Thyroid gland (tissue), 4 donors: ENCODE data around the gene ACAD10.

Experiments used
- CTCF ChIP-seq, 6 experiments: fragments of 200-600 bp in 3 of 6; fragments of 450-650 bp in 3 of 6; sonication (generic) in 3 of 6; IDR thresholded peaks; one replicate each; pipeline ENCODE4 v1.5.1; 2016 to 2019; ENCODE audit warnings: antibody characterized with exemption in 6 of 6, mild to moderate bottlenecking in 2 of 6, inconsistent platforms in 1 of 6, moderate library complexity in 1 of 6
- POLR2A ChIP-seq, 2 donors: fragments of 450-650 bp; IDR thresholded peaks; one replicate each; pipeline ENCODE4 v1.6.1; 2017; ENCODE audit warnings: antibody characterized with exemption in 2 of 2, mild to moderate bottlenecking in 2 of 2, moderate library complexity in 1 of 2

- TF ChIP-seq CTCF (IDR thresholded peaks at IDR 0.05) (no peak), POLR2A (IDR thresholded peaks at IDR 0.05) (no peak)
These were observed 81.7 kb downstream of the ACAD10 start for GRCh38 chr12:111767362-111768158.
